Right atrium auricular region (tissue), 2 donors: ENCODE results near the gene PPP2R5C. TPM values are rescaled to one million over a fixed set of nuclear protein-coding genes. Genes with fewer than 3 reads are reported as not detected.
"Not testable (repeated sequence)": the region's sequence is repeated elsewhere in the genome, so short reads cannot be mapped to it uniquely, and the experiment has no call there.

Source experiments
- DNase-seq: peaks from one replicate; pipeline ENCODE4 v3.0.0-alpha.2; 2019; ENCODE audit warnings: low spot score
- H3K27ac ChIP-seq, 2 donors: fragments of 200-600 bp; sonication (generic); 1 replicate in 1 of 2; 2 replicates in 1 of 2; pipeline ENCODE4 v1.5.1; 2016 to 2019
- H3K27me3 ChIP-seq, 2 donors: fragments of 200-600 bp; sonication (generic); one replicate each; pipeline versions ENCODE4 v1.5.1 to v1.6.0; 2017 to 2019
- H3K36me3 ChIP-seq: fragments of 200-600 bp; sonication (generic); one replicate; pipeline ENCODE4 v1.5.1; 2016
- H3K4me1 ChIP-seq, 2 donors: fragments of 200-600 bp; sonication (generic); one replicate each; pipeline versions ENCODE4 v1.5.1 to v1.6.0; 2017 to 2019
- H3K4me3 ChIP-seq, 2 donors: fragments of 200-600 bp; sonication (generic); 1 replicate in 1 of 2; 2 replicates in 1 of 2; pipeline ENCODE4 v1.5.1; 2017 to 2019; ENCODE audit warnings: mild to moderate bottlenecking in 1 of 2, moderate library complexity in 1 of 2
- H3K9me3 ChIP-seq, 2 donors: fragments of 200-600 bp; sonication (generic); one replicate each; pipeline ENCODE4 v1.5.1; 2019
- total RNA-seq, 2 donors: library from RNA; depleted of rRNA; stranded (reverse); fragments of >200 nt; gene quantifications; one replicate each; pipeline ENCODE4 v1.1.0, GENCODE V29; 2016
- TF ChIP-seq, protein P1 (sequence below), 2 donors: fragments of 200-600 bp; sonication (generic); IDR thresholded peaks; one replicate each; pipeline ENCODE4 v1.5.1; 2019; ENCODE audit warnings: antibody characterized with exemption in 2 of 2

PPP2R5C gene
- total RNA-seq, 2 donors from 2014 or later, result 82.2 to 82.9 TPM

DNA sequence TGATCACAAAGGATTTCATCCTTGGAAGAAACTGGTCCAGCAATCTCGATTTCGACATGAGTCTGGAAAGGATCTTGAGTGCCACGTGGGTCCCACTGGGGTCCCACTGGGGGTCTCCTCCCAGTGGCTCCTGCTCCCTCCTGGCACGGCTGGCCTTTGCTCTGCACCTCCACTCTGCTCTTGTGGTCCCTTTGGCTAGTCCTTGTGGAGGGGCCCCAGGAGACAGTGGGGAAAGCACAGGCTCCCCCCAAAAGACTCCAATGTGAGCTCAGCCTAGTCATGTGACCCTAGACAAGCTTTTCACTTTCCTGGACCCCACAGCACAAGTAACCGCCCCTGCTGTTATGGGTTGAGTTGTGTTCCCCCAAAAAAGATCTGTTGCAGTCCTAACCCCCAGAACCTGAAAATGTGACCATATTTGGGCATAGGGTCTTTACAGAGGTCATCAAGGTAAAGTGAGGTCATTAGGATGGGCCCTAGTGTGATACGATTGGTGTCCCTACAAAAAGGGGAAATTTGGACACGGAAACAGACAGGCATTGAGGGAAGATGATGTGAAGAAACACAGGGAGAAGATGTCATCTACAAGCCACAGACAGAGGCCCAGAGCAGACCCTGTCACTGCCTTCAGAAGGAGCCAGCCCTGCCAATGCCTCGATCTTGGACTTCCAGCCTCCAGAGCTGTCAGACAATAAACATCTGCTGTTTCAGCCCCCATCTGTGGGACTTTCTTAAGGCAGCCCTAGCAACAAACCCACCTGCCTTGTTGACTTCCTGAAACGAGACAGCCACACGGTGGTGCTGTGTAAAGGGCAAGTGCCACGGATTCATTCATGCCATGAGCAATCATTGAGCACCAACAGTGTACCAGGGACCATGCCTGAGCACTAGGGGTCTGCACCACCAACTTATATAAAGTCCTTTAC, 23.8 kb upstream of the PPP2R5C start:
- Histone ChIP-seq H3K27ac (no peak overlapping the region), H3K9me3 (peaks cover 0 to 8% of the 10 kb centered on the region in 2 donors), H3K27me3 (no peaks in the 10 kb centered on the region), H3K4me3 (no peak overlapping the region), H3K4me1 (no peaks in the 10 kb centered on the region), H3K36me3 (no peaks in the 10 kb centered on the region)
- DNase-seq, result no peak
- TF ChIP-seq, protein P1, sequence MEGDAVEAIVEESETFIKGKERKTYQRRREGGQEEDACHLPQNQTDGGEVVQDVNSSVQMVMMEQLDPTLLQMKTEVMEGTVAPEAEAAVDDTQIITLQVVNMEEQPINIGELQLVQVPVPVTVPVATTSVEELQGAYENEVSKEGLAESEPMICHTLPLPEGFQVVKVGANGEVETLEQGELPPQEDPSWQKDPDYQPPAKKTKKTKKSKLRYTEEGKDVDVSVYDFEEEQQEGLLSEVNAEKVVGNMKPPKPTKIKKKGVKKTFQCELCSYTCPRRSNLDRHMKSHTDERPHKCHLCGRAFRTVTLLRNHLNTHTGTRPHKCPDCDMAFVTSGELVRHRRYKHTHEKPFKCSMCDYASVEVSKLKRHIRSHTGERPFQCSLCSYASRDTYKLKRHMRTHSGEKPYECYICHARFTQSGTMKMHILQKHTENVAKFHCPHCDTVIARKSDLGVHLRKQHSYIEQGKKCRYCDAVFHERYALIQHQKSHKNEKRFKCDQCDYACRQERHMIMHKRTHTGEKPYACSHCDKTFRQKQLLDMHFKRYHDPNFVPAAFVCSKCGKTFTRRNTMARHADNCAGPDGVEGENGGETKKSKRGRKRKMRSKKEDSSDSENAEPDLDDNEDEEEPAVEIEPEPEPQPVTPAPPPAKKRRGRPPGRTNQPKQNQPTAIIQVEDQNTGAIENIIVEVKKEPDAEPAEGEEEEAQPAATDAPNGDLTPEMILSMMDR (IDR thresholded peaks at IDR 0.05), result no peak

DNA sequence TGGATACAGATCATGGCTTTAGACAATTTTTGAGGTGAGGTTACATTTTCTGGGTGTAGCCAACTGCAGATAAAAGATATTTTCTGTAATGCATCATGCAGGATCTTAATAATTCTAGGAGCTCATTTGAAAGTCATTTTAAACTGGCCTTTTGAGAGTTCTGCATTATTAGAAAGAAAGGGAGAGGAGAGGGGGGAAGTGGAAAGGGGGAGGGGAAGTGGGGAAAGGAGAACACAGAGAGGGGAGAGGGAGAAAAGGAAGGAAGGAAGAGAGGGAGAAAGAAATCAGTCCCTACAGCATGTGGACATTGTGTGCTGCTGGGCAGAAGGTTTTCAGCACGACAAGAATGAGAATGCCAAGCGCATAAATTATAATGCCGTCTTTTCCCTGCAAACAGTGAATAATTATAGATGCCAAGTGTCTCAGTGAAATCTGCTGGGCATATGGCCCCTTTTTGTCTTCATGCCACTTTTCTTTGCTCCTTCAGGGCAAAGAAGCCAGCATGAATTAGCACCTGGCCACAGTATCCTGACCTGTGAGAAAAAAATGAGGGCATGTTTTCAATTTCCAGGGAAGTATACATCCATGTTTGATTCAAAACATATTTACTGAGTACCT, 22.7 kb upstream of the PPP2R5C start:
- no peak for DNase-seq

DNA sequence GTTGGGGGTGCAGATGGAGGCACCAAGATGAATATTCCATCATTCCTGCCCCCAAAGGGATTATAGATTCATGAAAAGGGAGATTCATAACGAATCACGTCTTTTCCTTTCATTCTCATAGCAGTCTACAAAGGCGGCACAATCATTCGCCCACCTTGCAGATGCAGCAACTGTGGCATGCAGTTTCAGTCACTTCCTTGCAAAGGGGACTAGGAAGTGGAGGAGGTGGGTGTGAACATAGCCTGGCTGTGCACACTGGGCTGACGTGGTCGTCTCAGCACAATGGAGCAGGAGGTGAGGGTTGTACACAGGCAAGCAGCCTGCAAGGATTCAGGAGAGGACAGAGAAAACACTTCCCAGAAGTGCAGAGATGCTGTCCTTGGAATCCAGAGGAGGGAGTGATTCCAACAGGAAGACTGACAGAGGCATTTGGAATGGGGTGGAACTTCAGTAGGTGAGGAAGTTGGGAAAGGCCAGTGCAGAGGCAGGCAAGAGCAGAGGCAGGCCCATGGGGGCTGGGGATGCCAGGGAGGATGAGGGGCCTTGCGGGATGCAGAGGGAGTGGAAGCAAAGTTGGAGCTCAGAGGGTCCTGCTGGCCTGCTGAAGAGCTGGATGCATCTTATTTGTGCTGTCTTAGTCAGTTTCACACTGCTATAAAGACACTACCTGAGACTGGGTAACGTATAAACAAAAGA, 21.9 kb upstream of the PPP2R5C start:
- peaks cover 0 to 8% of the 10 kb centered on the region in 2 donors for H3K9me3 ChIP-seq
- no peaks in the 10 kb centered on the region for H3K27me3 ChIP-seq
- TF ChIP-seq, protein P1 (IDR thresholded peaks at IDR 0.05), result no peak
- no peak overlapping the region for H3K4me3 ChIP-seq
- no peak overlapping the region for H3K27ac ChIP-seq
- DNase-seq, result no peak
- no peaks in the 10 kb centered on the region for H3K36me3 ChIP-seq
- H3K4me1 ChIP-seq, result no peaks in the 10 kb centered on the region

More for the DNA sequence above, 22.7 kb upstream of the PPP2R5C start:
- H3K9me3 ChIP-seq, result peaks cover 0 to 8% of the 10 kb centered on the region in 2 donors
- H3K4me1 ChIP-seq, result no peaks in the 10 kb centered on the region
- TF ChIP-seq, protein P1 (IDR thresholded peaks at IDR 0.05), result no peak
- H3K4me3 ChIP-seq, result no peak overlapping the region
- no peaks in the 10 kb centered on the region for H3K36me3 ChIP-seq
- no peak overlapping the region for H3K27ac ChIP-seq
- no peaks in the 10 kb centered on the region for H3K27me3 ChIP-seq

DNA sequence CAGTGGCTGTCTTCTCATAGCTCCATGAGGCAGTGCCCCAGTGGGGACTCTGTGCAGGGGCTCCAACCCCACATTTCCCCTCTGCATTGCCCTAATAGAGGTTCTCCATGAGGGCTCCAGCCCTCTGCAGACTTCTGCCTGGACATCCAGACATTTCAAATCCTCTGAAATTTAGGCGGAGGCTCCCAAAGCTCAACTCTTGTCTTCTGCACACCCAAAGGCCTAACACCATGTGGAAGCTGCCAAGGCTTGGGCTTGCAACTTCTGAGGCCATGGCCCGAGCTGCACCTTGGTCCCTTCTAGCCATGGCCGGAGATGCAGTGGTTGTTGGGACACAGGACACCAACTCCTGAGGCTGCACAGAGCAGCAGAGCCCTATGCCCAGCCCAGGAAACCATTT, 20.5 kb upstream of the PPP2R5C start:
- Histone ChIP-seq H3K9me3 (peaks cover 0 to 8% of the 10 kb centered on the region in 2 donors), H3K27me3 (no peaks in the 10 kb centered on the region), H3K4me1 (no peaks in the 10 kb centered on the region), H3K27ac (no peak overlapping the region), H3K36me3 (no peaks in the 10 kb centered on the region), H3K4me3 (no peak overlapping the region)
- DNase-seq, result no peak
- TF ChIP-seq, protein P1 (IDR thresholded peaks at IDR 0.05), result no peak

DNA sequence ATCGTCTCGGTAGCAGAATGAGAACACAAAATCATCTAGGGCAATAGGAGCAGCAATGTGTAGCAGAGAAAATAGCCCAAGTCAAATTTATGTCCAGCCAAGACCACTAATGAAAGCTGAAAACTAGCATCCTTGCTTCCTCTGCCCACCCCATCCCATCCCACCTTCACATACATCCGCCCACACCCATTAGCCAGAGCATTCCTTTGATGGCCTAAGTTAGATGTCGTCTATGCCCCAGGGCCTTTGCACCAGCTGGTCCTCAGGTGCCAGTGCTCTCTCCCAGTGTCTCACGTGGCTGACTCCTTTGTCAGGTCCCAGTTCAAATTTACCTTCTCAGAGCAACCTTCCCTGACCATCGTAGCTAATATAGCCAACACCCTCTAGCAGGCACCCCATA, 17.8 kb upstream of the PPP2R5C start:
- Histone ChIP-seq H3K9me3 (peaks cover 0 to 8% of the 10 kb centered on the region in 2 donors), H3K36me3 (no peaks in the 10 kb centered on the region), H3K27me3 (no peaks in the 10 kb centered on the region), H3K4me1 (no peaks in the 10 kb centered on the region), H3K4me3 (no peak overlapping the region), H3K27ac (no peak overlapping the region)
- TF ChIP-seq, protein P1 (IDR thresholded peaks at IDR 0.05), result no peak
- DNase-seq, result no peak

DNA sequence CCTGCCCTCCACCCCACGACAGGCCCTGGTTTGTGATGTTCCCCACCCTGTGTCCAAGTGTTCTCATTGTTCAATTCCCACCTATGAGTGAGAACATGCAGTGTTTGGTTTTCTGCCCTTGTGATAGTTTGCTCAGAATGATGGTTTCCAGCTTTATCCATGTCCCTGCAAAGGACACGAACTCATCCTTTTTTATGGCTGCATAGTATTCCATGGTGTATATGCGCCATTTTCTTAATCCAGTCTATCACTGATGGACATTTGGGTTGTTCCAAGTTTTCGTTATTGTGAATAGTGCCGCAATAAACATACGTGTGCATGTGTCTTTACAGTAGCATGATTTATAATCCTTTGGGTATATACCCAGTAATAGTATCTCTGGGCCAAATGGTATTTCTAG, 17.1 kb upstream of the PPP2R5C start:
- not testable (repeated sequence) for H3K36me3 ChIP-seq, DNase-seq, H3K27ac ChIP-seq, H3K27me3 ChIP-seq, H3K4me1 ChIP-seq, H3K9me3 ChIP-seq, H3K4me3 ChIP-seq

DNA sequence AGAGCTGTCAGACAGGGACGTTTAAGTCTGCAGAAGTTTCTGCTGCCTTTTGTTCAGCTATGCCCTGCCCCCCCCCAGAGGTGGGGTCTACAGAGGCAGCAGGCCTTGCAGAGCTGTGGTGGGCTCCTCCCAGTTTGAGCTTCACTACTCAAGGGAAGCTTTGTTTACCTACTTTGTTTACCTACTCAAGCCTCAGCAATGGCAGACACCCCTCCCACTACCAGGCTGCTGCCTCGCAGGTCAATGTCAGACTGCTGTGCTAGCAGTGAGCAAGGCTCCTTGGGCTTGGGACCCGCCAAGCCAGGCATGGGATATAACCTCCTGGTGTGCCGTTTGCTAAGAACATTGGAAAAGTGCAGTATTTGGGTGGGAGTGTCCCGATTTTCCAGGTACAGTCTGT, 11.8 kb upstream of the PPP2R5C start:
- H3K36me3 ChIP-seq, H3K27ac ChIP-seq, DNase-seq, H3K9me3 ChIP-seq, H3K4me3 ChIP-seq, H3K27me3 ChIP-seq, H3K4me1 ChIP-seq: not testable (repeated sequence)
